Measurements from ENCODE around the gene PPP6R2. TPM values are rescaled to one million over a fixed set of nuclear protein-coding genes. Genes with fewer than 3 reads are reported as not detected.
A peak's percentile ranks its signal among the peaks of the same experiment; 100 is the strongest.

Gene PPP6R2, protein sequence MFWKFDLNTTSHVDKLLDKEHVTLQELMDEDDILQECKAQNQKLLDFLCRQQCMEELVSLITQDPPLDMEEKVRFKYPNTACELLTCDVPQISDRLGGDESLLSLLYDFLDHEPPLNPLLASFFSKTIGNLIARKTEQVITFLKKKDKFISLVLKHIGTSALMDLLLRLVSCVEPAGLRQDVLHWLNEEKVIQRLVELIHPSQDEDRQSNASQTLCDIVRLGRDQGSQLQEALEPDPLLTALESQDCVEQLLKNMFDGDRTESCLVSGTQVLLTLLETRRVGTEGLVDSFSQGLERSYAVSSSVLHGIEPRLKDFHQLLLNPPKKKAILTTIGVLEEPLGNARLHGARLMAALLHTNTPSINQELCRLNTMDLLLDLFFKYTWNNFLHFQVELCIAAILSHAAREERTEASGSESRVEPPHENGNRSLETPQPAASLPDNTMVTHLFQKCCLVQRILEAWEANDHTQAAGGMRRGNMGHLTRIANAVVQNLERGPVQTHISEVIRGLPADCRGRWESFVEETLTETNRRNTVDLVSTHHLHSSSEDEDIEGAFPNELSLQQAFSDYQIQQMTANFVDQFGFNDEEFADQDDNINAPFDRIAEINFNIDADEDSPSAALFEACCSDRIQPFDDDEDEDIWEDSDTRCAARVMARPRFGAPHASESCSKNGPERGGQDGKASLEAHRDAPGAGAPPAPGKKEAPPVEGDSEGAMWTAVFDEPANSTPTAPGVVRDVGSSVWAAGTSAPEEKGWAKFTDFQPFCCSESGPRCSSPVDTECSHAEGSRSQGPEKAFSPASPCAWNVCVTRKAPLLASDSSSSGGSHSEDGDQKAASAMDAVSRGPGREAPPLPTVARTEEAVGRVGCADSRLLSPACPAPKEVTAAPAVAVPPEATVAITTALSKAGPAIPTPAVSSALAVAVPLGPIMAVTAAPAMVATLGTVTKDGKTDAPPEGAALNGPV
- 10 to 100 TPM; 35.3 to 36.0 TPM for total RNA-seq
- long read RNA-seq, donor 1, full-length matches to known transcripts = 14 of 36 reads
- long read RNA-seq, donor 1, partial matches to known transcripts = 11 of 36 reads
- long read RNA-seq, donor 1, other reads (novel, unspliced or antisense) = 11 of 36 reads
- long read RNA-seq, donor 2, full-length matches to known transcripts = 13 of 38 reads
- long read RNA-seq, donor 2, partial matches to known transcripts = 19 of 38 reads
- long read RNA-seq, donor 2, other reads (novel, unspliced or antisense) = 6 of 38 reads

GRCh38 chr22:50342651-50343540 lies at the start of gene PPP6R2:
Gene PPP6R2, plus strand, starts transcription at chr22:50343327. Its CDS starts 50,582 bp downstream, at chr22:50393909.
- DNase-seq (ENCODE audit: low spot score) = peak; percentile 96
- intact Hi-C loops (cut with DNase I) = loop anchor here (2.0 to 5.0 kb wide), 3 partner anchors 66 to 91 kb away; partner anchors contain the start of gene HDAC10 (in 1 of the 2)

DNA sequence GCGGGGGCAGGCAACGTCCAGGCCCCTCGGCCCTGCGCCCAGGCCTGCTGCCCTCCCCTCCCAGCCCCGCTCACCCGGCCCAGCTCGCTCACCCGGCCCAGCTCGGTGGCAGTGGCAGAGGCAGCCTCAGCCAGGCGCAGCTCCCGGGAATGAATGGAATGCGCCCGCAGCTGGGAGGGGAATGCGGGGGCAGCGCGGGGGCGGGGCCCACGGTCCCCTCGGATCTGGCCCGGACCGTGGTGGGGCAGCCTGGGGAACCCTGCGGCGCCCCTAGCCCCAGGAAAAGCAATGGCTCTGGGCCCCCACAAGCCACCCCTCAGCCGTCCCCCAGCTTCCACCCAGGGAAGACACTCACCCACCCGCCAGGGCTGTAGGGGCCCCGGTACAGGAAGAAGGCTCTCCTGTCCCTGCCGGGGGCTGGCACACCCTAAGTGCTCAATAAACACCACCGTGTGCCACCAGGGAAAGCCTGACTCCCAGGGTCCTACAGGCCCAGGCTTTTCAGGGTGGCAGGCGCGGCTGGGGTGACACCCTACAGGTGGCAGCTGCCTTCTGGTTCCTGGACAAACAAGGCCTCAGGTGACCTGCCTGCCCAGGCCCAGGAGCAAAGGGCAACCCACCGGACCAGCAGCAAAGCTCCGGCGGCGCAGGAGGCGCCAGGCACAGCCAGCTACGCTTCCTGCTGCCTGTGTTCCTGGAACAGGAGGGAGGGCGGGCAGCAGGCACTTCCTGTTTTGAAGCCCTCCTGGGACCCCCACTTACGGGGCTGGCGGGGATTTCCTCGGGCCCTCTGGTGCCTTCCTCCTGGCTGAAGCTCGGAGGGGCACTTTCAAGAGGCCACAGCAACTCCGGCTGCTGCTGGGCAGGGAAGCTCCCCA lies 49.4 kb upstream of the PPP6R2 start:
- no peak for DNase-seq (ENCODE audit: low spot score)
- intact Hi-C loops (cut with DNase I) = no loop called here

DNA sequence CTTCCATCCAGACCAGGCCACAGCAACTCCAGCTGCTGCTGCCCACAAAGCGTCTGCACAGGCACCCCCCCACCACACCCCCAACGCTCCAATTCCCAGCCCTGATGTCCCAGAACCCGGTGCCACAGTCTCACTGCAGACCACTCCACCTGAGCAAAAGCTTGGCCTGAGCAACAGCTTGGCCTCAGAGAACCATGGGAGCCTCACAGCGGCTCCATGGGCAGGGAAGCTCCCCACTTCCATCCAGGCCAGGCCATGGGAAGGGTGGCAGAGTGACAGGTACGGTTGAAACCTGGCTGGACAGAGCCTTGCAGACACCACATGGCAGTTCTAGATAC lies 48.8 kb upstream of the PPP6R2 start:
- DNase-seq (ENCODE audit: low spot score) = no peak
- intact Hi-C loops (cut with DNase I) = no loop called here

DNA sequence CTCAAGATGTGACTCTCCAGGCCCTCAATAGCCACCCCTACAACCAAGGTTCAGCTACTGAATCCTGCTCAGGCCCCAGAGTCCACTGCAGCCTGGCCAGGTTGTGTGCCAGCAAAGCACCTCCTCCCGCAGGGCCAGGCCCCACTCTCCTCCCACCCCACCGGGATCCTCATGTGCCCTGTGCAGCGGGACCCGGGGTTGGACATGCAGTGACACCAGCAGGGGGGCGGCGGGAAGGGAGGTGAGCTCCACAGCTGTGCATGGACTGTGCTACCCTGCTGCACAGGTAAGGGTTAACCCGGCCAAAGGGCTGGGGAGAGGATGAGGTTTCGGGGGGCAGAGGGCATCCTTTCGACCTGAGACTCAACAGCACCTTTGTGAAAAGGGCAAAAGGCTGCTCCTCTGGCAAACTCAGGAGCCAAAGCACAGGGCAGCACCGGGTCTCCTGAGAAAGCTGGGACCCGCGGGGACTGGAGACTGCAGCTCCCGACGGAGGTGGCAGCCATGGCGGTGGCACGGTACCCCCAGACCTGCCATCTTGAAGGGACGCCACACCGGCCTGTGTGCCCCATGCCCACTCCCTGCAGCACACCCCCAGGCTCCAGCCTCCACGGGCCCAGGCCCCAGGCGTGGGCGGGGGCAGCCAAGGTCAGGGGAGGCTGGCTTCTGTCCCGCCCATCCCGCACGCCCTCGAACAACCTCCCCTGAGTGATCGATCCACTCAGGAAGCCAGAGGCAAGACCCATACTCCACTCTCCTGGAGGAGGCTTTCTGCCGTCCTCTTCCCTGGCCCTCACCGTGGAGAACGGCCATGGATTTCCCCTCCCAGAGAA lies 46.3 kb upstream of the PPP6R2 start:
- DNase-seq (ENCODE audit: low spot score) = no peak
- intact Hi-C loops (cut with DNase I) = loop anchor here in 1 of 2 donors (1.0 kb wide), 1 partner anchor 40 kb away; no protein-coding TSS in a partner anchor

DNA sequence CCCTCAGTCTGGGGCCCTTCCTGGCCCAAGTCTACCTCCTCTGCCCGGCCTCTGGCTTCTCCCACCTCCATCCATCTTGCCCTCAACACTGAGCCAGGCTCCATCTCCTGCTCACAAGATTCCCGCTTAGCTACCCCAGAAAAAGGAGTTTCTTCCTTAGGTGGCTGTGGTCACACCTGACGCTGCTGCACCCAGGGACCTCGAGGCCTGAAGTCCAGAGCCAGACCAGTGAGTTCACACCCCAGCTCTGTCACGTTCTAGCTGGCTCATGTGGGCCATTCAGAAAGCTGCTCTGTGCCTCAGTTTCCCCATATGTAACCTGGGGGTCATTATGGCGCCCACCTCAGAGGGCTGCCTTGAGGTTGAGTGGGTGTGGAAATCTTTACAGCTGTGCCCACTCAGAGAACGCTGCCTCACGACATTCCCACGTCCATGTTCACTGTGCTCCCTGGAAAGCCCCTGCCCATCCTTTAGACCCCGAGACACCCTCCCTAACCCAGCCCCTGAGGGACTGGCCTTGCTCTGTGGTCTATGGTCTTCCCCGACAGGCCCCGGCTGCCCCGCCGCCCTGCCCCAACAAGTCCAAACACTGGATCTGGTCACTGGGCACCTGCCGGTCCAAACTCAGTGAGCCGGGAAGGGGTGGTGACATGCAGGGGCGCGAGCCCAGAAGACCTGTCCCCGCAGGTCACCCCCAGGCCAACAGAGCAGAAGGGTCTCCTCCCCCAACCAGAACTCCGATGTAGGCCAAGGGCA lies 45.4 kb upstream of the PPP6R2 start:
- intact Hi-C loops (cut with DNase I) = loop anchor here in 1 of 2 donors (1.0 kb wide), 1 partner anchor 40 kb away; no protein-coding TSS in a partner anchor
- no peak for DNase-seq (ENCODE audit: low spot score)

DNA sequence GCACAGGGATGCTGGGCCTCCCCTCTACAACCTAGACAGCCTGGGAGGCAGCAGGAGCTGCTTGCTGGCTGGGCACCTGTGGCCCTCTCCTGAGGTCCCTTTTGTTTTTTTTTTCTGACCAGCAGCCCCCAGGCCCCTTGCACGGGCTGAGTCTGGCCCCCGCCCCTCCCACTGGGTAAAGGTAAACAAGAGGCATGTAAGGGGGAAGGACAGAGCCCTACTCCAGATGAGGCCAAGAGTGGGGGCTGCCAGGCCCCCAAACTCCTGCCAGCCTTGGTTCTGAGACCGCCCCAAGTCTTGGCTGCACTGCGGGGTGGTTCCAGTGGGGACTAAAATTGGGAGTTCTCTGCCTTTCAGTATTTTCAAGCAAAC lies 44.9 kb upstream of the PPP6R2 start:
- no peak for DNase-seq (ENCODE audit: low spot score)
- intact Hi-C loops (cut with DNase I) = no loop called here

DNA sequence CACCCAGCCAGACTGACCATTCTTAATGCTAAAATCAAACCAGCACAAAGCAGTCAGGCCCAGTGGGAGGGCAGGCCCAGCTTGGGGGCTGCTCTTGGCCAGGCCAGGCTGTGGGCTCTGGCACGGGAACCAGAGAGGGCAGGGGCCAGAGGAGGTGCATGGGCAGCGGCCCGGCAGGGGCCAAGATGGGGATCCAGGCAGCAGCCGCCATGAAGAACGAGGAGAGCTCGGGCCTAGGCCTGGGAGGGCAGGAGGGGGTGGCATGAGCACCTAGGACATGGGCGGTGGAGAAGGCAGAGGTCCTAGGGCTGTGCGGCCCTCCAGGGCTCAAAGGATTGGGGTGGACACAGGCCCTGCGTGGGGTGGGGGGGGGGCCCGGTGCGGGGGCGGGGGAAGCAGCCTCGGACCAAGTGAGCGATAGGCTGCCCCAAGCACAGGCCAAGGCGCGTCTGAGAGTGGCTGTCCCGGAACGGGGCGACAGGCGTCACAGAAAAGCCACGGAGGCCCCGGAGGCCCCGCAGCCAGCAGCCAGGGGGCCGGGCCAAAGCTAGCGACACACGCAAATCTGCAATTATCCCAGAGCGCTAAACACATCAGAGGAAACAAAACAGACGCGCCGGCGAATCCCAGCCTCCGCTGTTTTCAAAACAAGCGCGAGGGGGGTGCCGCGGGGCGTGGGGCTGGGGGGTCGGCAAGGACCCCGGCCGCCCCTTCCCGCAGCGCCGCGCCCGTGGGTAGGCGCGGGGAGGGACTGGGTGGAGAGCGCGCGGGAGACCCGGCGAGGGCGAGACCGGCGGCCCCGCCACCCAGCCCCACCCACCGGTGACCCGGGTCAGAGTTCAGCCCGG lies 44.0 kb upstream of the PPP6R2 start:
- DNase-seq (ENCODE audit: low spot score) = no peak
- intact Hi-C loops (cut with DNase I) = no loop called here

GRCh38 chr22:50299785-50300619 lies 43.1 kb upstream of the PPP6R2 start:
- intact Hi-C loops (cut with DNase I) = no loop called here
- DNase-seq (ENCODE audit: low spot score) = no peak

- DNase-seq (ENCODE audit: low spot score) = no peak
- intact Hi-C loops (cut with DNase I) = no loop called here
These were observed 42.4 kb upstream of the PPP6R2 start for GRCh38 chr22:50300620-50301257.

DNA sequence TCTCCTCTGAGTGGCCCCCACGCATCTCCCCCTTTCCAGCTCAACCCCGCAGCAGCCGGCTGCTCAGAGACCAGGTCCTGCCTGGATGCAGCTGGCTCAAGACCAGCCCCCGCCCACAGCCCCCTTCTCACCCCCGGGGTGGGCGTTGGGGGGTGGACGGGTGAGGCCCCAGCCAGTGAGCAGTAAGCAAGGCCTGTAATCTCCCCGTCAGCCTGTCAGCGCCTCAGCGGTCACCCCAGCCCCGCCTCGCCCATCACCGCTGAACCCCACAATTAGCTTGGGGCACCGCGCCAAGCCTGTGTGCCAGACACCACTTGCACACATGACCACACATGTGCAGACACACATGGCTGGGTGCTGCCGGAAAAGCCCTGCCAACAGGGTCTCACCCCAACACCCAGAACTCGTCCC lies 41.5 kb upstream of the PPP6R2 start:
- intact Hi-C loops (cut with DNase I) = no loop called here
- no peak for DNase-seq (ENCODE audit: low spot score)

- DNase-seq (ENCODE audit: low spot score) = no peak
- intact Hi-C loops (cut with DNase I) = no loop called here
These were observed 41.0 kb upstream of the PPP6R2 start for GRCh38 chr22:50302041-50302541.

GRCh38 chr22:50302564-50302963 lies 40.6 kb upstream of the PPP6R2 start:
- DNase-seq (ENCODE audit: low spot score) = no peak
- intact Hi-C loops (cut with DNase I) = no loop called here

GRCh38 chr22:50303515-50303847 lies 39.6 kb upstream of the PPP6R2 start:
- intact Hi-C loops (cut with DNase I) = no loop called here
- DNase-seq (ENCODE audit: low spot score) = no peak

Measured in posterior vena cava (tissue), 2 donors.